IMR-90 (cell line): ENCODE data around the gene CPN2. TPM values are rescaled to one million over a fixed set of nuclear protein-coding genes. Genes with fewer than 3 reads are reported as not detected.

ENCODE experiments used
- ATAC-seq: fragments of 200-7000 bp; cut with Tn5 transposase; 2 replicates; pipeline ENCODE4 v1.9.1; 2020; ENCODE audit warnings: low read depth, mild to moderate bottlenecking, moderate library complexity
- BruUV-seq: library from RNA; stranded (reverse); fragments of 400-500 nt; replicated peaks from 2 replicates; lab custom pipeline; 2021; lab: Mats Ljungman, UMichigan
- CTCF ChIA-PET: fragments of 300-600 bp; formaldehyde crosslinking; extraction: SDS; loops from one replicate; lab custom pipeline; 2021; ENCODE audit warnings: antibody characterized with exemption; lab: Yijun Ruan, JAX
- POLR2A ChIA-PET: fragments of 300-600 bp; sonication (Branson Sonifier 250); formaldehyde crosslinking; loops from one replicate; lab custom pipeline; 2022; ENCODE audit warnings: antibody characterized with exemption; ENCODE audit not compliant: unreplicated experiment; lab: Charles Lee
- DNase-seq: peaks from one replicate; pipeline ENCODE4 v3.0.0; 2013
- H2AFZ ChIP-seq: replicated peaks from 2 replicates; pipeline ENCODE3; 2013; ENCODE audit warnings: low read length, mild to moderate bottlenecking; ENCODE audit not compliant: poor library complexity
- H2AK5ac ChIP-seq: 2 replicates; pipeline ENCODE4 v1.6.1; 2013; ENCODE audit warnings: low read depth, low read length, inconsistent platforms
- H2AK9ac ChIP-seq: replicated peaks from 2 replicates; pipeline ENCODE3; 2013; ENCODE audit warnings: mild to moderate bottlenecking, low read depth, low read length, moderate library complexity; ENCODE audit not compliant: poor library complexity
- H2BK120ac ChIP-seq: 2 replicates; pipeline ENCODE4 v1.6.1; 2013; ENCODE audit warnings: low read depth, low read length, inconsistent platforms
- H2BK15ac ChIP-seq: 3 replicates; pipeline ENCODE4 v1.6.1; 2013; ENCODE audit warnings: low read depth, low read length, inconsistent platforms
- H2BK20ac ChIP-seq: 2 replicates; pipeline ENCODE4 v1.6.1; 2013; ENCODE audit warnings: low read depth, mild to moderate bottlenecking, inconsistent platforms, low read length, moderate library complexity
- H2BK5ac ChIP-seq: 2 replicates; pipeline ENCODE4 v1.6.1; 2013; ENCODE audit warnings: mild to moderate bottlenecking, low read depth, low read length, inconsistent platforms; ENCODE audit not compliant: poor library complexity, severe bottlenecking
- H3K14ac ChIP-seq: replicated peaks from 2 replicates; pipeline ENCODE4 v1.6.1; 2013; ENCODE audit warnings: low read depth, low read length, inconsistent platforms
- H3K18ac ChIP-seq: 2 replicates; pipeline ENCODE4 v1.6.1; 2013; ENCODE audit warnings: low read depth, low read length, control low read depth
- H3K23ac ChIP-seq: 2 replicates; pipeline ENCODE4 v1.6.1; 2013; ENCODE audit warnings: low read depth, low read length, inconsistent platforms
- H3K27ac ChIP-seq: 2 replicates; pipeline ENCODE4 v1.5.1; 2013; ENCODE audit warnings: mild to moderate bottlenecking, control low read depth, low read length; ENCODE audit not compliant: insufficient read depth
- H3K27me3 ChIP-seq: 2 replicates; pipeline ENCODE4 v1.6.1; 2013; ENCODE audit warnings: low read length; ENCODE audit not compliant: control insufficient read depth, insufficient read depth
- H3K36me3 ChIP-seq: 2 replicates; pipeline ENCODE4 v1.6.1; 2013; ENCODE audit warnings: low read length, mixed read lengths; ENCODE audit not compliant: control insufficient read depth, insufficient read depth
- H3K4ac ChIP-seq: 2 replicates; pipeline ENCODE4 v1.6.1; 2013; ENCODE audit warnings: low read depth, low read length, inconsistent platforms
- H3K4me1 ChIP-seq: 2 replicates; pipeline ENCODE4 v1.6.1; 2013; ENCODE audit warnings: low read length, mixed read lengths; ENCODE audit not compliant: control insufficient read depth, insufficient read depth
- H3K4me2 ChIP-seq: 2 replicates; pipeline ENCODE4 v1.6.1; 2013; ENCODE audit warnings: low read depth, mild to moderate bottlenecking, control low read depth, low read length, moderate library complexity
- H3K4me3 ChIP-seq: 2 replicates; pipeline ENCODE4 v1.5.1; 2013; ENCODE audit warnings: low read depth, mild to moderate bottlenecking, control low read depth, low read length, moderate library complexity; ENCODE audit not compliant: insufficient read depth
- H3K56ac ChIP-seq: 2 replicates; pipeline ENCODE4 v1.6.1; 2013; ENCODE audit warnings: low read length, inconsistent platforms; ENCODE audit not compliant: insufficient read depth; ENCODE audit errors: extremely low read depth
- H3K79me1 ChIP-seq, 2 experiments: 2 replicates each; pipeline ENCODE4 v1.6.1; 2013; ENCODE audit warnings: low read length in 2 of 2, inconsistent platforms in 1 of 2, low read depth in 1 of 2
- H3K9ac ChIP-seq: 2 replicates; pipeline ENCODE4 v1.6.1; 2013; ENCODE audit warnings: low read depth, low read length, control low read depth
- H3K9me1 ChIP-seq: 2 replicates; pipeline ENCODE4 v1.6.1; 2013; ENCODE audit warnings: low read length, inconsistent platforms; ENCODE audit not compliant: insufficient read depth
- H3K9me3 ChIP-seq: 2 replicates; pipeline ENCODE4 v1.6.1; 2013; ENCODE audit warnings: low read length; ENCODE audit not compliant: control insufficient read depth, insufficient read depth
- H4K20me1 ChIP-seq: 2 replicates; pipeline ENCODE4 v1.6.1; 2013; ENCODE audit warnings: low read length, inconsistent platforms; ENCODE audit not compliant: insufficient read depth
- H4K5ac ChIP-seq: 2 replicates; pipeline ENCODE4 v1.6.1; 2013; ENCODE audit warnings: mild to moderate bottlenecking, low read depth, low read length, control low read depth
- H4K8ac ChIP-seq, 2 experiments: 2 replicates each; pipeline ENCODE4 v1.6.1; 2013; ENCODE audit warnings: low read depth in 2 of 2, low read length in 2 of 2, control low read depth in 1 of 2, inconsistent platforms in 1 of 2
- H4K91ac ChIP-seq: 2 replicates; pipeline ENCODE4 v1.6.1; 2013; ENCODE audit warnings: low read depth, low read length, inconsistent platforms; ENCODE audit not compliant: insufficient read depth
- CEBPB ChIP-seq: IDR thresholded peaks from 2 replicates; pipeline ENCODE4 v1.6.1; 2012; ENCODE audit warnings: low read depth, low read length, improper control_type of control experiment
- CTCF ChIP-seq: conservative IDR thresholded peaks from 2 replicates; pipeline ENCODE4 v1.5.1; 2012; ENCODE audit warnings: mild to moderate bottlenecking, low read depth, low read length, improper control_type of control experiment
- MAFK ChIP-seq: IDR thresholded peaks from 2 replicates; pipeline ENCODE4 v1.6.1; 2012; ENCODE audit warnings: low read depth, low read length, improper control_type of control experiment
- MXI1 ChIP-seq: IDR thresholded peaks from 2 replicates; pipeline ENCODE4 v1.6.1; 2012; ENCODE audit warnings: low read depth, mild to moderate bottlenecking, low read length, moderate library complexity, borderline replicate concordance
- NFE2L2 ChIP-seq: fragments of 150-350 bp; IDR thresholded peaks from 2 replicates; pipeline ENCODE4 v1.6.1; 2016; ENCODE audit warnings: low read depth, mild to moderate bottlenecking, low read length
- POLR2A ChIP-seq: IDR thresholded peaks from 2 replicates; pipeline ENCODE4 v1.6.1; 2012; ENCODE audit warnings: mild to moderate bottlenecking, low read depth, low read length
- RAD21 ChIP-seq: IDR thresholded peaks from 2 replicates; pipeline ENCODE4 v1.6.1; 2012; ENCODE audit warnings: low read length, improper control_type of control experiment
- RCOR1 ChIP-seq: IDR thresholded peaks from 2 replicates; pipeline ENCODE4 v1.6.1; 2012; ENCODE audit warnings: mild to moderate bottlenecking, low read length, improper control_type of control experiment; ENCODE audit not compliant: insufficient replicate concordance
- RFX5 ChIP-seq: IDR thresholded peaks from 2 replicates; pipeline ENCODE4 v1.8.0; 2012; ENCODE audit warnings: low read depth, mild to moderate bottlenecking, low read length, moderate library complexity
- SMC3 ChIP-seq: fragments of 150-350 bp; IDR thresholded peaks from 2 replicates; pipeline ENCODE4 v1.6.1; 2016; ENCODE audit warnings: low read depth, mild to moderate bottlenecking, antibody characterized with exemption, low read length, moderate library complexity
- WGBS, 2 experiments: methylation state at CpG; one replicate each; pipeline versions ENCODE4 v1.1.5 to v1.1.7; 2013; ENCODE audit warnings: missing lambda C conversion rate in 2 of 2; ENCODE audit not compliant: insufficient read length in 1 of 2; ENCODE audit errors: extremely low coverage in 2 of 2; 5-methylcytosine and 5-hydroxymethylcytosine counted together
- dilution Hi-C: fragments of 300-500 bp; cut with HindIII; formaldehyde crosslinking; loops from one replicate; pipeline ENCODE4 v1.14.3; 2018; ENCODE audit warnings: low sequenced_read_pairs; ENCODE audit not compliant: unreplicated experiment
- in situ Hi-C: fragments of 300-500 bp; cut with MboI; formaldehyde crosslinking; loops from 3 replicates; pipeline ENCODE4 v1.14.3; 2019; ENCODE audit warnings: low sequenced_read_pairs, inconsistent platforms, mixed read lengths
- intact Hi-C: fragments of 100-400 bp; cut with micrococcal nuclease; formaldehyde crosslinking; loops from 2 replicates; pipeline ENCODE4 v1.10.0; 2022
- polyA plus RNA-seq, 3 experiments: library from polyadenylated mRNA; depleted of rRNA; stranded (reverse); fragments of >200 nt; gene quantifications; 2 replicates each; pipeline ENCODE4 v1.2.3, GENCODE V29; 2012; ENCODE audit warnings: low replicate concordance in 1 of 3
- total RNA-seq: library from RNA; depleted of rRNA; stranded (reverse); fragments of >200 nt; gene quantifications from 2 replicates; pipeline ENCODE4 v1.2.3, GENCODE V29; 2012
- TF ChIP-seq, protein P1 (sequence below): fragments of 150-350 bp; IDR thresholded peaks from 2 replicates; pipeline ENCODE4 v1.6.1; 2017; ENCODE audit warnings: mild to moderate bottlenecking, antibody characterized with exemption, low read length, low read depth

The CPN2 gene
- total and polyA plus RNA-seq, 2 of the 4 experiments (the other 2 are of a cell fraction), result 0.07 TPM; not detected in 1

- Histone ChIP-seq H3K18ac (no peak overlapping the region), H3K4ac (no peak overlapping the region), H3K9ac (no peak overlapping the region), H3K36me3 (no peaks in the 10 kb centered on the region), H4K8ac (no peak overlapping the region), H3K14ac (no peak overlapping the region), H4K5ac (no peak overlapping the region), H2BK5ac (no peak overlapping the region), H2AFZ (no peak overlapping the region), H2AK9ac (no peak overlapping the region), H2BK120ac (no peak overlapping the region), H3K56ac (no peak overlapping the region), H4K91ac (no peak overlapping the region), H3K23ac (no peak overlapping the region), H3K4me1 (no peaks in the 10 kb centered on the region), H2BK15ac (no peak overlapping the region), H3K9me1 (no peaks in the 10 kb centered on the region), H2AK5ac (no peak overlapping the region), H3K9me3 (no peaks in the 10 kb centered on the region), H3K27ac (no peak overlapping the region), H3K4me3 (no peak overlapping the region), H3K4me2 (no peak overlapping the region), H4K20me1 (no peaks in the 10 kb centered on the region), H2BK20ac (no peak overlapping the region), H3K79me1 (no peaks in the 10 kb centered on the region), H3K27me3 (peaks cover 66% of the 10 kb centered on the region)
- ChIA-PET CTCF (interaction anchor here (1.2 kb wide), 1 partner anchor 10 kb away, joined by 3 read pairs; no protein-coding TSS in a partner anchor), POLR2A (interaction anchor here (0.6 kb wide), 1 partner anchor 525 kb away, joined by 3 read pairs; no protein-coding TSS in a partner anchor)
- no peak for TF ChIP-seq RCOR1
- no peak for TF ChIP-seq RAD21
- TF ChIP-seq CTCF, result no peak
- no peak for TF ChIP-seq POLR2A
- no peak for TF ChIP-seq RFX5
- no peak for TF ChIP-seq SMC3
- TF ChIP-seq NFE2L2, result no peak
- TF ChIP-seq, protein P1, sequence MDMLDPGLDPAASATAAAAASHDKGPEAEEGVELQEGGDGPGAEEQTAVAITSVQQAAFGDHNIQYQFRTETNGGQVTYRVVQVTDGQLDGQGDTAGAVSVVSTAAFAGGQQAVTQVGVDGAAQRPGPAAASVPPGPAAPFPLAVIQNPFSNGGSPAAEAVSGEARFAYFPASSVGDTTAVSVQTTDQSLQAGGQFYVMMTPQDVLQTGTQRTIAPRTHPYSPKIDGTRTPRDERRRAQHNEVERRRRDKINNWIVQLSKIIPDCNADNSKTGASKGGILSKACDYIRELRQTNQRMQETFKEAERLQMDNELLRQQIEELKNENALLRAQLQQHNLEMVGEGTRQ, result no peak
- no peak for TF ChIP-seq CEBPB
- no peak for TF ChIP-seq MAFK
- no peak for TF ChIP-seq MXI1
- dilution Hi-C loops, result no loop called here
- in situ Hi-C loops, result no loop called here
- intact Hi-C loops, result no loop called here
- WGBS, 2 experiments, result 83% methylated on average over 1 of the region's 11 CpGs; no CpG with 5 or more reads in 1 of the 2 experiments
- ATAC-seq, result no peak
- no peak for DNase-seq
- no TSS peak for BruUV-seq
These were observed 45.6 kb downstream of the CPN2 start for GRCh38 chr3:194305356-194306108.
